ENCODE measurements around the gene SCAMP5.

DNA sequence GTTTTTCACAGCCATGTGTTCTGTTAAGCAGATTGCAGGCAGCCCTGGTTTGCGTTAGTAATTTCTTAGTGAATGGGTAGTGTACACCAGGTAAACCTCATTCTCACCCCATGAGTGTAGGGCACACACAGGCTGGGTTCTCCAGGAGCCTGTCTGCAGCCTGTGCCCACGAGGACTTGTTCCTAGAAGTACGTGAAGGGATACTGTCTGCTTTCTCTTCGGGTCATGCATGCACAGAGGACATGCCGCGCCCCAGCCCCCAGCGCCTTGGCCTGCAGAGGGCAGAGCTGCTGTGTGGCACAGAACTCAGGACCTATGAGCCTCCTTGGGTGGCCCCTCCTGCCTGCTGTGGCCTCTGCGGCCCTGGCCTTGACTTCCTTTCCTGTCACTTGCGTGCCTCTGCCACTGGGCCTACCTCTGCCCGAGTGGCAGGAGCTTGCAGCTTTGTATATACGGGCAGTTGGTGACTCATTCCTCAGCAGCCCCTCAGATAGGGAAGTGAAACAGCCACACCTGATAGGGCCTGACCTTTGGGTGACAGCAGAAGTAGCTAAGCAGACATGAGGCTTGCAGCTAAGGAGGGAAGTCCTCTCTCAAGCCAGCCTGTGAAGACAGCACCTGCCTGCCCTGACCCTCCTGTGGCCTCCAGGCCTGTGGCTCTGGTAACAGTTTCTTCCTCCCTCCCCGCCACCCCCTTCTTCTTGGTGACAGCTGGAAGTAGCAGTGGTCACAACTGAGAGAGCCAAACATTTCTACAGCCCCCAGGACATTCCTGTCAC is 47.6 kb downstream of the SCAMP5 start:
- TF ChIP-seq EZH2phosphoT487 (IDR thresholded peaks at IDR 0.05; ENCODE audit: low read length) (no peak), CTCF (IDR thresholded peaks at IDR 0.05; ENCODE audit: low read length) (peak; percentile 95), EZH2 (optimal IDR thresholded peaks at IDR 0.05; ENCODE audit: low read depth, low read length) (no peak)
